Activated naive CD4-positive, alpha-beta T cell treated with Interleukin-2 at 50 U/mL for 16 hours (primary cell): ENCODE results near the gene SP9.

Experiments
- DNase-seq: peaks from one replicate; pipeline ENCODE4 v3.0.0-alpha.2; 2020

The SP9 gene

DNA sequence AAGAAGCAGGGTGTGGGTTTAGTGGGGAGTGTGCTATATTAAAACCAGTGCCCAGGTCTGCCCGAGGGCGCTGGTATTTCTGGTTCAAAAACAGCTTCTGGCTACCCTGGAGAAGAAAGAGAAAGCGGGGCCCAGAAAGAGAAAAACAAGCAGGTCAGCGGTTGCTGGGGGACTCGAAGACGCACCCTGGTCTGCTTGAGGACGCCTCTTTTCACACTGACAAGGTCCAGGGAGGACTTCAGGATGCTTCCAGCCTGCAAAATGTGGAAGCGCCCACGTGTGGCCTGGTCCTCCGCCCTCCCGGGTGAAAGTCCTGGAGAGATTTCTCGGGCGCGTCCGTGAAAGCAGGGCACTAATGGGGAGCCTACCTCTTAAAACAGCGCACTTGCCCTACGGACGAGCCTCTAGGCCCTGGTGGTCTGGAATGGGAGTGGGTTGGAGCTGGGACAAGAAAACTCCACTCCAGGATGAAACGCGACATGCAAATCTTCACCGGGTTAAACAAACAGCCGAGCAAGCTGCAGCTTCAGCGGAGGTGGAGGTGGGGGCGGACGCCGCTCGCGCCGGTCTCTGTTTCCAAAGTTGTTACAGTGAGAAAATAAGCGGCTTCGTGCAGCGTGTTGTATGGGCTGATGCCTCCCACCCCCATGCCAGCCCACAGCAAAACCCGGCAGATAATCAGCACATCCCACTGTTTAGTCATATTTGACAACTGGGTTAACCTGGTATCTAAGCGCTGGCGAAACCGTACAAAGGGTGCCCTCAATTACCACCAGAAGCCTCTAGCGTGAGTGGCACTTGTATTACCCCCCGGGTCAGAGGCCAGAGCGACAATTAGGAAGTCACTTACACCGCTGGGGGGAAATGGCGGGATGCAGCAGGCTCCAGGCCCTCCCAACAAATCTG lies 1.1 kb upstream of the SP9 start:
- peak; percentile 23 for DNase-seq

DNA sequence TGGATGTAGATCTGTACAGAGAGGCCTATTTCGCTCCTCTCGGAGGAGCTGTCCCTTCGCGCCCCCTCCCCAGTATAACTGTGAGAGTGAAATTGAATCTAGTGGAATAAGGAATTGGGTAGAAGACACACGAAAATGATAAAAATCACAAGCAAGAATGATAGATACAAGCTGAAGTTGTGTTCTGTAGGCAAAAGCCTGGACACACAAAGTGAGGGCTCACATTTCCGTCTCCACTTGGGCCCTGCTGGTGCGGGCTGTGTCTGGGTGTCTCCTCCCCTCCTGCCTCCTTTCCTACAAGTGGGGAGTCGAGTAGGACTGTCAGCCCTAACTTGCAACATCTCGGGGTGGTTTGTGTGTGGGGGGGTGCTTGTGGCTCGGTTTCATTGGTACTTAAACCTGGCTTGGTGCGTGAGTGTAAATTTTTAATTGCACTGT lies 457 bp upstream of the SP9 start:
- DNase-seq: no peak

DNA sequence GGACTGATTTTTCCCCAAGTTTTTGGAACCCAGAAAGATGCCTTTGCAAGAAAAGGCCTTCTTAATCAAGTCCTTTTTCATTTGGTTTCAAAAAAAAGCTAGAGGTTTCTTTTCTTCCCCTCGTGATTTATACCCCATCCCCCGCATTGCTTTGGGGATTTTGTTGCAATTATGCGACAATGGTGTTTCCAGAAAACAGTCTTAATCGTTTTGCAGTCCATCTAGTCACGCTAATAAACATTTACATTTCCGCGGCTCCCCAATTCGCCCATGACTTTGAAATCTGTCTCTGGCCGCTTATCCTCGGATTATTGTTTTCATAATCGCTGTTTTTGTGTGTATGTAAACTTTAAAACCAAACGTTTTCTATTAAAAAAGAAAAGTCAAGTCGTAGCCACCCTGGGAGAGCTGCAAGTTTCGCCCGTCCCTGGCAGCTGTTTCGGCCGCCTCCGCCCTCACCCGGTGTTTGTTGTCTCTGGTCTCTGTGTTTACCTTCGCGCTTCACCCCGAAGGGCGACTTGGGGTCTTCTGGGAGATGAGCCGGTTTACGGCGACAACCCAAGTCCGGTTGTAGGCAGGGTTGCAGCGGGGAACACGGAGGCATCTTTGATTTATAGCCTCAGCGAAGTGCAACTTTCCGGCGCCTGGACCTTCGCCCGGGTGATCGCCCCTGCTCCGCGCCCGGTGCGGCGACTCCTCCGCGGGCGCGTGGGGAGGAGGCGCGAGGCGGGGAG lies 667 bp downstream of the SP9 start:
- peak; percentile 11 for DNase-seq

DNA sequence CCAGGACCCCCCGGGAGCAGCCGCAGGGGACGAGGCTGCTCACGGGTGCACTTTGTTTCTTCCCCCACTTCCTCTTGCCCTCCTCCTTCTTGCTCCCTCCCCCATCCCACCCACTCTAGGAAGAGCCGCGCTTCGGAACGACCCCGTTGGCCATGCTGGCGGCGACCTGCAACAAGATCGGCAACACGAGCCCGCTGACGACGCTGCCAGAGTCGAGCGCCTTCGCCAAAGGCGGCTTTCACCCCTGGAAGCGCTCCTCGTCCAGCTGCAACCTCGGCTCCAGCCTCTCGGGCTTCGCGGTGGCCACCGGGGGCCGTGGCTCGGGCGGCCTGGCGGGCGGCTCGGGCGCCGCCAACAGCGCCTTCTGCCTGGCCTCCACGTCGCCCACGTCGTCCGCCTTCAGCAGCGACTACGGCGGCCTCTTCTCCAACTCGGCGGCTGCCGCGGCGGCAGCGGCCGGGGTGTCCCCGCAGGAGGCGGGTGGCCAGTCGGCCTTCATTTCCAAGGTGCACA lies 1.3 kb downstream of the SP9 start:
- peak; percentile 17 for DNase-seq

DNA sequence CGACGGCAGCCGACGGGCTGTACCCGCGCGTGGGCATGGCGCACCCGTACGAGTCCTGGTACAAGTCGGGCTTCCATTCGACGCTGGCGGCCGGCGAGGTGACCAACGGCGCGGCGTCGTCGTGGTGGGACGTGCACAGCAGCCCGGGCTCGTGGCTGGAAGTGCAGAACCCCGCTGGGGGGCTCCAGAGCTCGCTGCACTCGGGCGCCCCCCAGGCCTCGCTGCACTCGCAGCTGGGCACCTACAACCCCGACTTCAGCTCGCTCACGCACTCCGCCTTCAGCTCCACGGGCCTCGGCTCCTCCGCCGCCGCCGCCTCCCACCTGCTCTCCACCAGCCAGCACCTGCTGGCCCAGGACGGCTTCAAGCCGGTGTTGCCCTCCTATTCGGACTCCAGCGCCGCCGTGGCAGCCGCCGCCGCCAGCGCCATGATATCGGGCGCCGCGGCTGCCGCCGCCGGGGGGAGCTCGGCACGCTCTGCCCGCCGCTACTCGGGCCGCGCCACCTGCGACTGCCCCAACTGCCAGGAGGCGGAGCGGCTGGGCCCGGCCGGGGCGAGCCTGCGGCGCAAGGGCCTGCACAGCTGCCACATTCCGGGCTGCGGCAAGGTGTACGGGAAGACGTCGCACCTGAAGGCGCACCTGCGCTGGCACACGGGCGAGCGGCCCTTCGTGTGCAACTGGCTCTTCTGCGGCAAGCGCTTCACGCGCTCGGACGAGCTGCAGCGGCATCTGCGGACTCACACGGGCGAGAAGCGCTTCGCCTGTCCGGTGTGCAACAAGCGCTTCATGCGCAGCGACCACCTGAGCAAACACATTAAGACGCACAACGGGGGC lies 2.0 kb downstream of the SP9 start:
- DNase-seq: peak; percentile 42

DNA sequence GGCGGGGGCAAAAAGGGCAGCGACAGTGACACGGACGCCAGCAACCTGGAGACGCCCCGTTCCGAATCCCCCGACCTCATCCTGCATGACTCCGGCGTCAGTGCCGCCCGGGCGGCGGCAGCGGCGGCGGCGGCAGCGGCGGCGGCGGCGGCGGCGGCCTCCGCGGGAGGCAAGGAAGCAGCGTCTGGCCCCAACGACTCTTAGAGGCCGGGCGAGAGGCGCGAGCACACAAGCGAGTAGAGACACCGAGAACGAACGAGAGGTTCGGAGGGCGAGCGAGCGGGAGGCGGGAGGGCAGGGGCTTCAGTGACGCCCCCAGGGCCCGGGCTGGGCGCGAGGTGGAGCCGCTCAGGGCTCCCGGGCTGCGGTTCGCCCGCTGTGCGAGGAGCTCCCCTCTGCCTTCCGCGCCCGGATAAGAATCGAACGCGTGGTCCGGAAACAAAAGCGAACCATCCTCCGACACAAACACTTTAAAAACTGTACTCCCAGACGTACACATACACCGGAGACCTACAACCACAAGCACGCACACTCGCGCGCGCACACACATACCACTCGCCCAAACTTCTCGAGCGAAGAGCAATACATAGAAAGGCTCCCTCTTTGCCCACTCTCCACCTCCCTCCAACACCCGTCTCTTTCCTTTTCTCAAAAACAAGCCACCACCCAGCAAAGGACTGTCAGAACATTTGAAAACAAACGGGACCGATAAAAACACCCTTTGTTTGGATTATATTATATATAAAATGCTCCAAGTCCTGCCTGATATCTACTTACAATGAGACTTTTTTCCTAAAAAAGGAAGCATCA lies 2.8 kb downstream of the SP9 start:
- DNase-seq: peak; percentile 34

DNA sequence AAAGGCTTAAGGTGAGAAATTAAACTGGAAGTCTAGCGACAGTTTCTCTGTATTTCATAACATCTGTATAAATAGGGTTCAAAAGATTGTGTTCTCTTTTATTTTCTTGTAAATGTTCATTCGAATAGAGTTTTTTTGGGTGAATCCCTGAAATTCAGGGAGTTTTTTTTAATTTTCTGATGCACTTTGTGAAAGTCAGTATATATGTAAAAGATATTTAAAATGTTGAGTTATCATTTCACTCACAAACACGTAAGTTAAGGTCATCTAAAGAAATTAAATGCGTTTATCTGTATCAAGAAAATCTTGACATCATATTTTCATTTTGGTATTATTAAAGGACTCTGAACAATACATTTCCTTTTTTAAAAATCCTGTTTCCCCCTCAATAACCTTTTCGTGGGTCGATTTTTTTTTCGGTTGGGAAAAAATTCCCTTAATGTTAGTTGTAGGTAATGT lies 3.4 kb downstream of the SP9 start:
- DNase-seq: no peak

DNA sequence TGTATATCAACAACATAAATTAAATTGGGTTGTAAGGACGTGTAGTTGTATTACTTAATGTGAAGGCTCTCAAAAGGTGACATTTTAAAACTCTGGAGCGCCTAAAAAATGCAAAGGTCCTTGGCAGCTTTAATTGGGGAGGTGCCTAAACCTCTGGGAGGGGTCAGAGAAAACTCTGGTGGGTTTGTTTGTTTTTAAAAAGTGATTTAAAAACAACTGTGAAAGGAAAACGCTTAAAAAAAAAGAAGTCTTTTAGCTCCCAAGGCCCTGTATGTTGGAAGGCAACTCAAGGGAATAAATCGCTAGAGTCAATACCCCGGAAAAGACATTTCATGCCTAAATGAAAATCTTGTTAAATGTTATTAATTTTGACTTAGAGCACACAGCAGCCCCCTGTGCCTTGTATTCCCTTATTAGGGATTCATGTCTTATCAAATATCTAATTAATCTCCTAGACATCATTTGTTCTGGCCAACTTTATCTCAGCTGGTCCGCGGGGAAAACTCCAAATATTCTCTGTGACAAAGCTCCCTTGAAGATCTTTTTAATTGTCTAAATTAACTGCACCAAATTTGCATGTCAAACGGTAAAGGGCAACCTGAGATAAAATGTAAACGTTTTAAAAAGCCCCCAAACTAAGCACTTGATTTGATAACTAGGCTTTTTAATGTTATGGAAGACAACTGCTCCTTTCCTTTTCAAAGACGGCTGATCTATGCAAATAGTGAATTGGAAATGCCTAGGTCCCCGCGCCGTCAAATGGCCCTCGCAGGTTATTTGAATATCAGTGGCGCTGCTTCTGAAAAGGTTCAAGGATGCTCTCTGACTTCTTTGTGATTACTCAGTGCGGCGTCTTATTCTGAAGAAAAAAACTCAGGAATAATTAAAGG lies 4.2 kb downstream of the SP9 start:
- no peak for DNase-seq

DNA sequence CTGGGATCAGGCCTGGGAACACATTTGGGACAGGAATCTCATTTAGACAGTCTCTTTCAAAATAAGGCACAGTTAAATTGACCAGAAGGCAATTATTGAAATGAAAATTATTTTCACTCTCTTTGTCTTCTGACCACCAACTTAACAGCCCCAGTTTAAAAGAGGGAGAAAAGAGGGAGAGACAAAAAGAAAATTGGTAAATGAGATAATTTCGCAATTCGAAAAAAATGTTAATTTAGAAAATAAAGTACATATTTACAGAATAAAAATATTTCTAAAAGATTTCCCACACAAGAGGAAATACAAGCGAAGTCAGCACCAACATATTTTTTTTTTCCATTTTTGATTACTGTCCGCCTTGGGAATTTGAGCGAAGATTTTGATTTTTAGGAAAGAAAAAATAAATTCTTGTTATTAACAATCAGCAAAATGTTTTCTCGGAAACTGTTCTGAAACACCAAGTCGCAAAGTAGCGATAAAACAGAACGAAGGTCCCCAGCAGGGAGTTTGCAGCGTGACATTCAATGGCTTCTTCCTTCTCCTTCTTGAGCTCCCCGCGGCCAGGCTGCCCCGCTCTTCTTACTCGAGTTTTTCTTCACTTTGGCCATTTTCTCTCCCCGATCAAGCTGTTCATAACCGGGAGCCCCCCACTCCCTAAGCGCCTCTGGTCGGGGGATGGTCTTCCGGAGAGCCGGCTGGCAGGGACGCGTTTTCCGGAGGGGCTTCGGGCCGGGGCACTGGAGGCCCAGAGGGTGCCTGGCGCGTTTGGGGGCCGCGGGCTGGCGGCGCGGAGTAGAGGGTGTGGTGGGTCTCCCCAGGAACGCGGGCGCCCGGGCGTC lies 5.0 kb downstream of the SP9 start:
- no peak for DNase-seq

DNA sequence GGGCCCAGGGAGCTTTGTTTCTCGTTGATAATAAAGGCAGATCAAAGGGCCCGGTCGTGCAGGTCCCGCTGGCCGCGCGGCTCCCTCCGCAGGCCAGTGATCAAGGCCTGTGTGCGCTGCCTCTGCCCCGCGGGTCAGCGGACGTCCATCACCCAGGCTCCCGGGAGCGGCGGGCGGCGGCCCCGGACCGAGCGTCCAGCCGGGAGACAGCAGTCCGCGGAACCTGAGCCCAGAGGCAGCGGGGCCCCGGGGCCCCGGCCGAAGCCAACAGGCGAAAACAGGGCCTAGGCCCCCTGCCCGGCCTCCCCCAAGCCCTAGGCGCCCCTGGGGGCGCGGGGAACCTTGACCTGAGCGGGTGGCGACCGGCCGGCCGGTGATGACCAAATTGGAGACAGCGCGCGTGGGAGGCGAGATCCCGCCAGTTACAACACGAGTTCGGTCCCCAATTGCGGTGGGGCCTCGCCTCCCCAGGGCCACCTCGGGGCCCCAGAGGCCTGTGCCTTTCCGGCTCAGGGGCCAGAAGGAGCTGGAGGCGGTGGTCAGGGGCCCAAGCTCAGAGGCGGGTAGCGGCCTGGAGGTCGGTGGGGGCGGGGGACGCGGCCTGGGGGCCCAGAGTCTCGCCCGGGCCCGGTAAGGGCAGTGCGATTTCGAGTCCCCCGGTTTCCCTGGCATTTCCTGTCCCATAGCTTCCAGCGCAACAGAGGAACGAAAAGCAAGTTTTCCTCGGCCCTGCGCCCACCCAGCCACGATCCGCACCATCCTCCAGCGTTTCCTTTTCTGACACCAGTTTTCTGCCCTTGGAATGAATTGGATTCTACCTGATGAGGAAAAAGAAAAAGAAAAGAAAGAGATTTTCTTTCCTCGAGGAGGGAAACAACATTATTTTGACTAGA lies 5.9 kb downstream of the SP9 start:
- no peak for DNase-seq

DNA sequence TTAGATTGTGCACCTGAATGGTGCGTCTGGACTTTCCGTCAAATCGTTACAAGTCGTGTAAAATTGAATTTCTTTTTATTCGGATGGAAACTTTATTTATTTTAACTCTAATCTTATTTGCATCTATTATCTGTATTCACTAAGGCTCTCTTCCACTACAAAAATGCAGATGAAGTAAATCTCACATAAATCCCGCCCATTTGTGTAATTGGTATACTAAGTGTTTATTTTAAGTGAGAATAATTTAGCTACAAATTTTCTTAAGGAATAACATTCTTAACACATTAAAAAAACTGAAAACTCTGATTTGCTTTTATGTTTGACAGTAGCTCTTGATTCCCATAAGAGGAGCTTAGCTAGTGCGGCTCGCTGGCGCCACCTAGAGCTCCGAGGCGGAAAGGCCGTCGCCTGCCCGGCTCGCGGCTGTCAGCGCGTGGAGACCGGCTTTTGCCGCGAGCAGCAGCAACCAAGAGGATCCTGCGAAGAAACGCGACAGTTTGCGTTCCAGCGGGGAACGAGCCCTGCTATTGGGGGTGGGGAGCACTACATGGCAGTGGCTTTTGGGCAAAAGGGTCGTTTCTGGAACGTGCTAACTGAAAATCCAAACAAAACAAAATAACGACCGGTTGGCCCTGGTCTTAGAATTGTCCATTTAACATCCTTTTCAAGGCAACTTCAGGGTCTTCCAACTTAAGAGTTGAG lies 6.7 kb downstream of the SP9 start:
- peak; percentile 91 for DNase-seq

DNA sequence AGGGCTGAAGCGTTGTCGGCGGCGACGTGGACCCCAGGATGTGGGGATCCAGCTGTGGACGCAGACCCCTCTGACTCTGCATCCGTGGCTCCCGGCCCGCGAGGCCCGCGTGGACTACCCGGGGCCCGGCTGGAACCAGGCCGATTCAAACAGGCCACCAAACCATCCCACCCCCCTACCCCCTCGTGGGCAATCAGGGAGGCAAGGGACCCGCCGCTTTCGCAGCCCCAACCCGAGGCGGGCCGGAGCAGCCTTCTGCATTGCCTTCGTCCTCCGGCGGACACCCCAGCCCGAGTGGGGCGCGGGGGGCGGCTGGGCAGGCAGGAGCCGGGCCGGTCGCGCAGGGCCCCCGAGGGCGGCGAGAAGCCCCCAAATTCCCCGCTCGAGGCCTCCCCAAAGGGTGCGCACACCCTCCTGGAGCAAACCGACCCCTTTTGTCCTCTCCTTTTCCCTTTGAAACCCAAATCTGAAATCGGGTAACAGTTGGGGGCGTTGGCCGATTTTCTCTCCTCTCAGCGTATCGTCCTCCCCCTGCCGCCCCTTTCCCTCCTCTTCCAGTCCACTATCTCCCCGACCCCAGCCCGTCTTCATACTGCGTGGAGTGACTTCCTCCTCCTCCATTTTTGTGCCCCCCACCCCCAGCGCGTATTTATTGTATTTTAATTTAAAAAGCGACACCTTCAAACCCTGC lies 7.4 kb downstream of the SP9 start:
- DNase-seq: no peak

DNA sequence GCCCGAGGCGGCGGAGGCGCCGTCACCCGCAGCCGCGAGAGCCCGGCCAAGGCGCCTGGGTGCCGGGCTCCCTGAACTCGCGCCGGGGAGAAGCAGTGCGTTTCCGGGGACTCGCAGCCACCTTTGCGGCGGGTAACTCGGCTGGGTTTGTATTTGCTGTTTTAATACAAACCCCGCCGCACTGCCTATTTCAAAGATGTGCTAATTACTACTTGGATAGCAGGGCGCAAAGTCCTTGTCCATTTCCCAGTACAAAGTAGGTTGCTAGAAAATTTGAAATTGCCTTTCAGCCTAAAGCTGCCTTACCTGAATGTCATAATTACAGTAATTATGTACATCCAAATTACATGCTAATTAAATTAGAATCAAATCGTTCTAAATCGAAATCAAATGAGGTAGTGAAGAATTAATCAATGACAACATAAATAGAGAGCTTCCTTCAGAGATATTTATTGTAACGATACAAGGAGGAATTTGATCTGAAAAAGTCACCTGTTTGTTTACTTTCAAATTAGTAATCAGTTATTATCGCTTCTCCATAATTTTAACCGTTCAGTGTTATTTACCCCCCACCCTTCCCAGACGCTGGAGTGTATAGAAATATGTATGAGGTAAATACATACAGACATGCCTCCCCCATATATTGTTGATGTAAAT lies 8.1 kb downstream of the SP9 start:
- DNase-seq: peak; percentile 29

DNA sequence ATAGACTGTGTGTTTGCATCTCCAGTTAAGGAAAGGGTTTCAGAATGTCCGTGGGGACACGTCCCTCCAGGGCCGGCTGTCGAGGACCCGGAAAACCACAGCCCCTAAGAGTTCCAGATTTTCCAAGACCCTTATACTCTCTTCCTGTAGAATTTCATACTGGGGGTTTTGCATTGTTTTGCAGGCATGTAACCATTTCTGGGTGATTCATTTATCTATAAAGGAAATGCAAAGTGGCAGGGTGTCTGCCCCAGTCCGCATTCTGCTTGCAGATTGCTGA lies 8.5 kb downstream of the SP9 start:
- DNase-seq: no peak

DNA sequence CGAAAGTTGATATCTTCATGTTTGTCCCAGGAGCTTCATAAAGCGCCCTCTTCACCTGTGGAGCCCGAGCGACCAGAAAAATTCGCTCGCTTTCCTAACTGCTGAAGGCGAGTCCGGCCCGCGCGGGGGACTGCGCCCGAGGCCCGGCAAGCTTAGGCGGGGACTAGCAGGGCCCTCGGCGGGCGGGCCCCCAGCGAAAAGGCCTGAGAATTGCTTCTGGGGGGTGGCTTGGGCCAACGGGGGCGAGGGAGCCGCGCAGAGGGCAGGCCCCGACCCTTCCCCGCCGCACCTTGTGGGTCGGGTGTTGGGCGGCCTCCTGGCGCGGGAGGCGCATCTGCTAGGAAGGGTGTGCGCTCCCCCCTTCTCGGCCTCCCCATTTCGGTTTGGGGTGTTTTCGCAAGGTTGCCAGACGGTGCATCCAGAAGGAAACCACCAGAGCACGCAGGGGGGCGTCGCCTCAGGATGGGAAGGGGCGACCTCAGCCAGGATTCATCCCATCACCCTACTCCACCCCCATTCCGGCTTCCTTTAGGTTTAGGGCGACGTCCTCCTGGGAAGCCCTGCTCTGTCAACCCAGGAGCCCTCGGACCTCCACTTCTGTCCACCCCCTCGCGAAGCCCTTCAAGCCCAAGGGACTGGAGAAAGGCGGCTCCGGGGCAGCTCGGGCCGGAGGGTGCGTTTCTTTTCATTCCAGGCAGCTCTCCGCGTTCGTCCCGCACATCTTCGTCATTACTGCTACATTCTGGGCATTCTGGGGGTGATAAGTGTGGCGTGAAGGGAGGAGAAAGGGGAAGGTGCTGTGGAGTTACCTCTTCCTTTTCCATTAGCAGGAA lies 9.1 kb downstream of the SP9 start:
- peak; percentile 6 for DNase-seq

DNA sequence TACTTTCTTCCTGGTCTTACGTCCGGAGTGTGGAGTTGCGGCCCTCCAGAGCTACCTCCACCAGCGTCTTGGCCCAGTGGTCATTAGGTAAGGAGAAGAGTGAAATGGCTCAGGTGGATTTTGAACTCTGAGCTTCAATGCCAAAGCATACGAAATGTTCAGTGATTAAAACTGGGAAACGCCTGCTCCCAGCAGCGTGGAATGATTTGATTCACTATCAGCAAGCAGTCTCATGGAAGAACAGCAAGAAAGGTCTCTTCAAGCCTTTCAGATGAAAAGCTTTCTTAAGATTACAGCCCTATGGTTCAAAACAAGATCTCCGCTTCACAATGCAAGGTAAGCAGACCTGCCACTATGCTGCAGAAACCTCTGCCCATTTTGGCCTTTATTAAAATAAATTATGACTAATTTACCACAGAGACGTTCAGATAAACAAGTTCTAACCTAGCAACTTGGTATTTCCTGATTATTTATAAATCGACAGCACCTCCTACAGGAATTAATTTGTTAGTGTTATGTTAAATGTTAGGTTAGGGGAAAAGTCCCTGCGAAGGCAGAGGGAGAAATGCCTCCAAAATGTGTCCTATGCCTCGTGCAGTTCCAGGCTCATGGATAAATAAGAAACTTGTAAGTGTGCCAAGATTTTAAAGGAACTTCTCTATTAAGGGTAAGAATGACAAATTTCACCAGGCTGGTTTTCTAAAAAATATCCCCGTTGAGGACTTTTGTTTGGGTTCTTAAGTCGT lies 10.1 kb downstream of the SP9 start:
- DNase-seq: no peak
